H1 (cell line): ENCODE measurements around the gene NANOS2.

Experiments used
- BRCA1 ChIP-seq: IDR thresholded peaks from 2 replicates; pipeline ENCODE4 v1.6.1; 2012; ENCODE audit warnings: low read depth, low read length, improper control_type of control experiment
- CHD2 ChIP-seq: IDR thresholded peaks from 2 replicates; pipeline ENCODE4 v1.6.1; 2012; ENCODE audit warnings: low read length, improper control_type of control experiment
- EP300 ChIP-seq, 2 experiments: IDR thresholded peaks; 1 replicate in 1 of 2; 2 replicates in 1 of 2; pipeline ENCODE4 v1.6.1; 2011 to 2012; ENCODE audit warnings: low read depth in 2 of 2, low read length in 2 of 2, mild to moderate bottlenecking in 2 of 2, borderline replicate concordance in 1 of 2, inconsistent platforms in 1 of 2, moderate library complexity in 1 of 2
- JUND ChIP-seq: IDR thresholded peaks from 2 replicates; pipeline ENCODE4 v1.6.1; 2011; ENCODE audit warnings: mild to moderate bottlenecking, improper control_type of control experiment, low read length
- POLR2A ChIP-seq, 2 experiments: IDR thresholded peaks; 1 replicate in 1 of 2; 2 replicates in 1 of 2; pipeline ENCODE4 v1.6.1; 2011; ENCODE audit warnings: low read depth in 2 of 2, low read length in 2 of 2, mild to moderate bottlenecking in 2 of 2; ENCODE audit errors: control extremely low read depth in 1 of 2
- POLR2AphosphoS5 ChIP-seq: IDR thresholded peaks from 2 replicates; pipeline ENCODE4 v1.6.1; 2011; ENCODE audit warnings: low read depth, low read length
- RAD21 ChIP-seq, 2 experiments: IDR thresholded peaks in 1 of 2; conservative IDR thresholded peaks in 1 of 2; 2 replicates each; pipeline ENCODE4 v1.6.1; 2011; ENCODE audit warnings: low read depth in 2 of 2, low read length in 2 of 2, improper control_type of control experiment in 1 of 2, inconsistent platforms in 1 of 2, mild to moderate bottlenecking in 1 of 2, moderate library complexity in 1 of 2
- RBBP5 ChIP-seq: IDR thresholded peaks from 2 replicates; pipeline ENCODE4 v1.7.1; 2012; ENCODE audit warnings: low read depth, mild to moderate bottlenecking, inconsistent platforms, low read length, moderate library complexity, borderline replicate concordance
- SP1 ChIP-seq: IDR thresholded peaks from 2 replicates; pipeline ENCODE4 v1.6.1; 2011; ENCODE audit warnings: low read depth, low read length
- SUZ12 ChIP-seq: fragments of 200-600 bp; sonication (generic); IDR thresholded peaks from 2 replicates; pipeline ENCODE4 v1.6.1; 2012; ENCODE audit warnings: mild to moderate bottlenecking, inconsistent platforms, low read length, moderate library complexity, mixed read lengths
- YY1 ChIP-seq: IDR thresholded peaks from 2 replicates; pipeline ENCODE4 v1.6.1; 2011; ENCODE audit warnings: low read depth, mild to moderate bottlenecking, low read length
- TF ChIP-seq, protein P1 (sequence below), 3 experiments: IDR thresholded peaks; 1 replicate in 2 of 3; 2 replicates in 1 of 3; pipeline versions ENCODE4 v1.5.1 to v1.6.1; 2011; ENCODE audit warnings: low read length in 3 of 3, mild to moderate bottlenecking in 3 of 3, inconsistent platforms in 2 of 3, low read depth in 1 of 3, moderate library complexity in 1 of 3; ENCODE audit not compliant: insufficient read depth in 1 of 3; ENCODE audit errors: control extremely low read depth in 1 of 3
- TF ChIP-seq, protein P2 (sequence below): IDR thresholded peaks from 2 replicates; pipeline ENCODE4 v1.6.1; 2011; ENCODE audit warnings: low read depth, mild to moderate bottlenecking, low read length; ENCODE audit not compliant: insufficient read depth

DNA sequence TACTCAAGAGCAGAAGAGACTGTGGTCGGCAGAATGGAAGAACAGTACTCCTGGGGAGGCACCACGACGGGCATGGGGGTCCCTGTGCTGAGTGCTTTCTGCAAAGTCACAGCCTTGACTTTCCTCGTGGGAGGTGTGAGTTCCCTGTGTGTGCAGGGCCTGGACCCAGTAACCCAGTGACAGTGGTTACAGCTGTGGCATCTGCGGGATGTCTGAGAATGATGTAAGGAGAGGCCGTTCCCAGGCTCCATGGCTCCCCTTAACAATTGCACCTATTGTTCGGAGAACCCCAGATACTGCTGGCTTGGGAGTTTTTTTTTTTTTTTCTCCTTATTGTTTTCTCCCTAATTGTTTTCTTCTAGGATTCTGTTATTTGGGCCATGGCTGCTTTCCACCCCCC, 5.1 kb upstream of the NANOS2 start:
- TF ChIP-seq POLR2A (IDR thresholded peaks at IDR 0.05; ENCODE audit: control extremely low read depth in 1 of 2, low read depth in 2 of 2, low read length in 2 of 2) = no peak
- TF ChIP-seq SUZ12 = no peak
- TF ChIP-seq RBBP5 = no peak
- TF ChIP-seq RAD21 (IDR thresholded peaks at IDR 0.05 in 1 of 2, conservative IDR thresholded peaks at IDR 0.05 in 1 of 2; ENCODE audit: low read depth in 2 of 2, low read length in 2 of 2) = no peak
- TF ChIP-seq, protein P1, sequence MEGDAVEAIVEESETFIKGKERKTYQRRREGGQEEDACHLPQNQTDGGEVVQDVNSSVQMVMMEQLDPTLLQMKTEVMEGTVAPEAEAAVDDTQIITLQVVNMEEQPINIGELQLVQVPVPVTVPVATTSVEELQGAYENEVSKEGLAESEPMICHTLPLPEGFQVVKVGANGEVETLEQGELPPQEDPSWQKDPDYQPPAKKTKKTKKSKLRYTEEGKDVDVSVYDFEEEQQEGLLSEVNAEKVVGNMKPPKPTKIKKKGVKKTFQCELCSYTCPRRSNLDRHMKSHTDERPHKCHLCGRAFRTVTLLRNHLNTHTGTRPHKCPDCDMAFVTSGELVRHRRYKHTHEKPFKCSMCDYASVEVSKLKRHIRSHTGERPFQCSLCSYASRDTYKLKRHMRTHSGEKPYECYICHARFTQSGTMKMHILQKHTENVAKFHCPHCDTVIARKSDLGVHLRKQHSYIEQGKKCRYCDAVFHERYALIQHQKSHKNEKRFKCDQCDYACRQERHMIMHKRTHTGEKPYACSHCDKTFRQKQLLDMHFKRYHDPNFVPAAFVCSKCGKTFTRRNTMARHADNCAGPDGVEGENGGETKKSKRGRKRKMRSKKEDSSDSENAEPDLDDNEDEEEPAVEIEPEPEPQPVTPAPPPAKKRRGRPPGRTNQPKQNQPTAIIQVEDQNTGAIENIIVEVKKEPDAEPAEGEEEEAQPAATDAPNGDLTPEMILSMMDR (IDR thresholded peaks at IDR 0.05; ENCODE audit: control extremely low read depth in 1 of 3, insufficient read depth in 1 of 3, low read depth in 1 of 3, low read length in 3 of 3) = no peak
- no peak for TF ChIP-seq BRCA1
- TF ChIP-seq, protein P2, sequence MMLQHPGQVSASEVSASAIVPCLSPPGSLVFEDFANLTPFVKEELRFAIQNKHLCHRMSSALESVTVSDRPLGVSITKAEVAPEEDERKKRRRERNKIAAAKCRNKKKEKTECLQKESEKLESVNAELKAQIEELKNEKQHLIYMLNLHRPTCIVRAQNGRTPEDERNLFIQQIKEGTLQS = no peak
- TF ChIP-seq JUND = no peak
- TF ChIP-seq SP1 = no peak
- TF ChIP-seq YY1 = no peak
- no peak for TF ChIP-seq CHD2
- TF ChIP-seq EP300 (IDR thresholded peaks at IDR 0.05; ENCODE audit: borderline replicate concordance in 1 of 2, low read depth in 2 of 2, low read length in 2 of 2) = no peak
- no peak for TF ChIP-seq POLR2AphosphoS5
